T-helper 22 cell (primary cell): ENCODE results near the gene AHNAK.
"Not testable (repeated sequence)": the region's sequence is repeated elsewhere in the genome, so short reads cannot be mapped to it uniquely, and the experiment has no call there.

ENCODE experiments used
- DNase-seq: peaks from one replicate; pipeline ENCODE4 v3.0.0-alpha.2; 2020; ENCODE audit warnings: low read depth

AHNAK gene

DNA sequence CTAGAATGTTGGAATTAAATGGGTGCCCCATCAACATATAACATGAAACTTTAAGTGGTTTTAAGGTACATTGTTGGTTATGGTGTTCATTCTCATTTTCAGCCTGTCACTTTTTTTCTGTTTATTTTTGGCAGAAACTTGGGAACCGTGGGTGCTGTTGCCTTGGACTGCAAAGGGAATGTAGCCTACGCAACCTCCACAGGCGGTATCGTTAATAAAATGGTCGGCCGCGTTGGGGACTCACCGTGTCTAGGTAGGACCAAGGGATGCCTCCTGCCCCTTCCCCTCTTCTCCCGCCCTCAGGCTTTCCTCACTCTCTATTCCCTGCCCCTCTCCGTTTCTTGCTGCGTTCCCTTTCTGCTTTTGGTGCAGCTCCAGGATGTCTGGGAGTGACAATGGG, 157.6 kb downstream of the AHNAK start:
- no peak for DNase-seq

GRCh38 chr11:62387381-62387780, 159.2 kb downstream of the AHNAK start:
- no peak for DNase-seq

GRCh38 chr11:62386083-62386482, 160.5 kb downstream of the AHNAK start:
- DNase-seq = not testable (repeated sequence)

DNA sequence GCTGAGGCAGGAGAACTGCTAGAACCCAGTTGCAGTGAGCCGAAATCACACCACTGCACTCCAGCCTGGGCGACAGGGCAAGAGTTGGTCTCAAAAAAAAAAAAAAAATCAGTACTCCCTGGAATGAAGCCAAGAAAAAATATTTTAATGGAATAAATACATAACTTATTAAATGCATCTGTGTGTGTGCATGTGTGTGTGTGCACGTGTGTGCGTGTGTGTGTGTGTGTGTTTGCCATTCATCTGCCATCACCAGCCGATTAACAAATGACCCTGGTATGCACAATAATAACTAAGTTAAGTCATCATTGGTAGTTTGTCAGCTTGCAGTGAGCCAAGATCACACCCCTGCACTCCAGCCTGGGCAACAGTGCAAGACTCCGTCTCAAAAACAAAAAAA, 162.8 kb downstream of the AHNAK start:
- no peak for DNase-seq
